Ammon's horn (tissue), 1 donor: ENCODE measurements around the gene GULP1.
"Not testable (repeated sequence)": the region's sequence is repeated elsewhere in the genome, so short reads cannot be mapped to it uniquely, and the experiment has no call there.

Experiments
- DNase-seq: peaks from one replicate; pipeline ENCODE4 v3.0.0-alpha.2; 2016; ENCODE audit warnings: low spot score

Gene GULP1

GRCh38 chr2:188292348-188293239 is 920 bp downstream of the GULP1 start:
- DNase-seq = peak; percentile 29

GRCh38 chr2:188293601-188294351 is 2.1 kb downstream of the GULP1 start:
- peak; percentile 49 for DNase-seq

GRCh38 chr2:188294352-188294926 is 2.8 kb downstream of the GULP1 start:
- no peak for DNase-seq

- no peak for DNase-seq
Observed at GRCh38 chr2:188295067-188295685, 3.5 kb downstream of the GULP1 start.

- DNase-seq = no peak
Observed at GRCh38 chr2:188297978-188298377, 6.3 kb downstream of the GULP1 start.

DNA sequence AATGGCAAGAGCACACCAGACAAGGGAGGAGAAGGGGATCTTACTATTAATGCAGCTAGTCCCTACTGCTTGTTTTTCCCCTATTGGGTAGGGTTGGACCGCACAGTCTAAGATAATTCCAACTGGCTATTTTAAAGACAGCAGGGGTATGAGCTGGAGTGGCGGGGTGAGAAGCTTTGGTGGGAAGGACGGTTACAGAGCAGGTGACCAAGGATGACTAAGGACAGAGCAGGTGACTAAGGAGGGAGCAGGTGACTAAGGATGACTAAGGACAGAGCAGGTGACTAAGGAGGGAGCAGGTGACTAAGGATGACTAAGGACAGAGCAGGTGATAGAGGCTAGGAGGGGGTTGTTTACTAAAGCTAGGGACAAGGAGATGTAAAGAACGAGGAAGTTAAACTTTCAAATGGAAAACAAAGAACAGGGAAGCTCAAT is 7.3 kb downstream of the GULP1 start:
- not testable (repeated sequence) for DNase-seq

- DNase-seq = no peak
Observed at GRCh38 chr2:188303363-188304031, 11.8 kb downstream of the GULP1 start.

- no peak for DNase-seq
Observed at GRCh38 chr2:188305271-188305670, 13.6 kb downstream of the GULP1 start.

DNA sequence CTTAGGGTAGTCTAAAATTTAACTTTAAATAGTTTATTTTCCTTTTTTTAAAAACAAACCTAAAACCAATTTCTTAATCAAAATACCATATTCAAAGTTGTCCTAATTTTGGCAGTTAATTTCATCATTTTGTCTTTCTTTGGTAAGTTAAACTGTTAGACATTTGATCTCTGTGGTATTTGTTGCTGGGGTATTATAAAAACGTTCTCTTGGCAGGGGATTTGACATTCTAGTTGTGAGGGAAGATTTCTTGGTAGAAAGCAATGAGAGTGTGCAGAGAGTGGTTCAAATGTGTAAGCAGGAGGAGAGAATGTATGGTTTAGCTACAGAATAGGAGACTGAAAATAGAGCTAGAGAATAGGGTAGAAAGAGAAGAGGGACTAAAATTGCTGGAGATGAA is 14.6 kb downstream of the GULP1 start:
- no peak for DNase-seq

DNA sequence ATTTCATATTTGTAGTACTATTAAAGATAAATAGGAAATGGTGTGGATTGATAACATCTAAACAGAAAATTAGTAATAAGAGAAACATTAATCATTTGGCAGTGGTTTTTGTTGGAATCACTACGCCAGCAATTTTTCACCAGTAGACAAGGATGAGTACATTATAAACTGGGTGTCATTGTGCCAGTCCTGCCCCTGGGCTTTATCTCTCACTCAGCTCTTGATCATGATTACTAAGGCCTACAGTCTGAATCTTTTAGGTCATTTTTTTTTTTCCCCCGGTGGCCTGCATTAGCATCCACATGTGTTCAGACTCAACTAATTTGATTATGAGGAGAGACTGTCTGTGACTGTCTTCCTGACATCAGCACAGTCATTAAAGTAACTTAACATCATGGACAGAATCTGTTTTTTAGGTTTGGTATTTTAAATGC is 16.2 kb downstream of the GULP1 start:
- DNase-seq = no peak

GRCh38 chr2:188308483-188308882 is 16.8 kb downstream of the GULP1 start:
- DNase-seq = no peak

- no peak for DNase-seq
Observed at GRCh38 chr2:188309364-188309763, 17.7 kb downstream of the GULP1 start.

GRCh38 chr2:188314314-188315054 is 22.8 kb downstream of the GULP1 start:
- no peak for DNase-seq

DNA sequence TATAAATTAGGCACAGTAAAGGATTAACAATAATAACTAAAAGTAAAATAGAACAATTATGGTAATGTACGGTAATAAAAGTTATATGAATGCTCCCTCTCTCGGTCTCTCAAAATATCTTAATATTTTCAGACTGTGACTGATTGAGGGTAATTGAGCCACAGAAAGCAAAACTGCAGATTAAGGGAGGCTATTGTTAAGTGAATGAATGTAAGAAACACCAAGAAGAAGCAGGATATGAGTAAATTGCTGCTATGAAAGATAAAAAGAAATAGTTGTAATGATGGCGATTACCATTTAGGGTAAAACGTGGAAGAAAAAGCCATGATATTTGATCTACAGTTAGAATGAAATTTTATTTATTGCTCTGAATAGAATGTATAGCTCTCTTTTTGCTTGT is 24.1 kb downstream of the GULP1 start:
- no peak for DNase-seq

DNA sequence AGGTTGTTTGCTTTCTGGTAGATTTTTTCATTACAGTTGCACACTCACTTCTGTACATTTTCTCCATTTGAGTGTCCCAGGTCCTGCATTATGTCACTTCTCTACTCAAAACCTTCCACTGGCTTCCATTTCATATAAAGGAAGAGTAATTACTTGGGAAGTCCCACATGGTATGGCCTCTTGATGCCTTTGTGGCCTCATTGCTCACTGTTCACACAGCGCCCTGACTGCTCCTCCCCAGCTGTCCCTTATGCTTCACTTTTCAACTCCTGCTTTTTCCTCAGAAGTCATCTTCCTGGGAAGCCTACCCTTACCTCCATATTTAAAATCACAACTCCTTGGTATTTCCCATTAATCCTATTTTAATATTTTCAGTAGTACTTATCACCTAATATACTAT is 24.7 kb downstream of the GULP1 start:
- no peak for DNase-seq

DNA sequence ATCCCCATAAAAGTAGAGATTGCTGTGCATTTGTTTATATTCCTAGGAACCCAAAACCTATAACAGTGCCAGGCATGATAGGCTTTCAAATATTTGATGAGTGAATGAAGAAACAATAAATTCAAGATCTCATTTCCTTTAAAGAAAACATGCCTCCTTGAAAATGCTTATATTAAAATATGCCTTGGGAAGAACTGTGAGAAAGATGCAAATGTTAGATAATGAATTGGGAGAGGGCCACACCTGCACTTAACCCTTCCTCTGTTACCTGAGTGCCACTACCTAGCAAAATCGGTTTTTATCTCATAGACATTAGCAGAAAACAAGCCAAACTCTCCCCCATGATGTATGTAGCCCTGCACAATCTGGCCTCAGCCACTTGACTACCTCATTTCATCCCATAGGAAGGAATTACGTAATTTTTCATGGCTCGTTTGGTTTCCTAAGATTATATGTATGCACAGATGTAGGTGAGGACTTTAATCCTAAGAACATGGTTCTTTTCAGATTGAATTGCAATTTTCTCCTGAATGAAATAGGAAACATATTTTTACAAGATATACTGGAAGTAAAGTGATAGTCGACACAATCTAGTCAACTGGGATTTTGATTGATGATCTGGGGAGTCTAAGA is 25.2 kb downstream of the GULP1 start:
- DNase-seq = no peak

- DNase-seq = no peak
Observed at GRCh38 chr2:188318161-188318749, 26.6 kb downstream of the GULP1 start.

GRCh38 chr2:188319838-188320237 is 28.2 kb downstream of the GULP1 start:
- DNase-seq = no peak

GRCh38 chr2:188320861-188321260 is 29.2 kb downstream of the GULP1 start:
- no peak for DNase-seq
